HCT116 (cell line): ENCODE measurements around the gene NCKAP5. TPM values are rescaled to one million over a fixed set of nuclear protein-coding genes. Genes with fewer than 3 reads are reported as not detected.

Experiments
- ATAC-seq: fragments of 200-7000 bp; cut with Tn5 transposase; 2 replicates; pipeline ENCODE4 v1.9.1; 2020; ENCODE audit warnings: mild to moderate bottlenecking, moderate library complexity
- BruUV-seq: library from RNA; stranded (reverse); fragments of 400-500 nt; replicated peaks from 2 replicates; lab custom pipeline; 2021; lab: Mats Ljungman, UMichigan
- CTCF ChIA-PET: fragments of 300-600 bp; sonication (Branson Sonifier 250); formaldehyde crosslinking; loops from one replicate; lab custom pipeline; 2021; ENCODE audit warnings: antibody characterized with exemption; lab: Charles Lee
- POLR2A ChIA-PET: fragments of 300-600, 350-600 bp; sonication (Branson Sonifier 250); formaldehyde crosslinking; loops from one replicate; lab custom pipeline; 2021; ENCODE audit warnings: antibody characterized with exemption; lab: Charles Lee
- RAD21 ChIA-PET, 2 experiments: fragments of 300-600 bp; sonication (Branson Sonifier 250); formaldehyde crosslinking; loops; one replicate each; lab custom pipeline; 2023; ENCODE audit warnings: low total read pairs in 2 of 2; ENCODE audit not compliant: uncharacterized antibody in 2 of 2, unreplicated experiment in 2 of 2, low non-redundant PET in 1 of 2; lab: Charles Lee
- DNase-seq: peaks from one replicate; pipeline ENCODE4 v3.0.0-alpha.2; 2010; ENCODE audit warnings: low read depth, low spot score
- H2AFZ ChIP-seq: fragments of 200-600 bp; shearing (Covaris generic), sonication (generic); 2 replicates; pipeline ENCODE4 v1.6.1; 2017; ENCODE audit warnings: low read depth, mixed run types, mixed read lengths, antibody characterized with exemption, low read length; ENCODE audit not compliant: poor library complexity, severe bottlenecking
- H3K27ac ChIP-seq: 2 replicates; pipeline ENCODE4 v1.5.1; 2012; ENCODE audit warnings: low read depth, low read length
- H3K27me3 ChIP-seq: fragments of 200-600 bp; sonication (generic); 2 replicates; pipeline ENCODE4 v1.6.1; 2016; ENCODE audit warnings: mixed run types, low read length, mixed read lengths; ENCODE audit not compliant: insufficient read depth
- H3K36me3 ChIP-seq, 2 experiments: fragments of 200-500 bp in 1 of 2; fragments of 200-600 bp in 1 of 2; sonication (Bioruptor generic) in 1 of 2; sonication (generic) in 1 of 2; 2 replicates each; pipeline versions ENCODE4 v1.5.1 to v1.6.1; 2014 to 2016; ENCODE audit warnings: low read length in 2 of 2, inconsistent platforms in 1 of 2, mixed read lengths in 1 of 2, mixed run types in 1 of 2; ENCODE audit not compliant: insufficient read depth in 2 of 2, control insufficient read depth in 1 of 2
- H3K4me1 ChIP-seq, 2 experiments: fragments of 200-600 bp in 1 of 2; sonication (generic) in 1 of 2; 2 replicates each; pipeline versions ENCODE4 v1.5.1 to v1.6.1; 2012 to 2017; ENCODE audit warnings: low read length in 2 of 2, inconsistent platforms in 1 of 2, mild to moderate bottlenecking in 1 of 2, mixed read lengths in 1 of 2, mixed run types in 1 of 2, moderate library complexity in 1 of 2; ENCODE audit not compliant: insufficient read depth in 2 of 2, control insufficient read depth in 1 of 2
- H3K4me2 ChIP-seq: fragments of 200-600 bp; sonication (generic); 2 replicates; pipeline ENCODE4 v1.6.1; 2017; ENCODE audit warnings: mixed run types, low read length, mixed read lengths
- H3K4me3 ChIP-seq, 2 experiments: fragments of 200-600 bp in 1 of 2; sonication (generic) in 1 of 2; replicated peaks in 1 of 2; 2 replicates each; pipeline ENCODE4 v1.5.1; 2011 to 2016; ENCODE audit warnings: low read length in 2 of 2, control low read depth in 1 of 2, low read depth in 1 of 2, mild to moderate bottlenecking in 1 of 2, mixed read lengths in 1 of 2, mixed run types in 1 of 2
- H3K79me2 ChIP-seq: fragments of 200-600 bp; sonication (generic); 2 replicates; pipeline ENCODE4 v1.6.1; 2017; ENCODE audit warnings: mild to moderate bottlenecking, mixed run types, low read length, moderate library complexity, mixed read lengths; ENCODE audit not compliant: insufficient read depth
- H3K9ac ChIP-seq: fragments of 200-600 bp; sonication (generic); 2 replicates; pipeline ENCODE4 v1.6.1; 2016; ENCODE audit warnings: low read length, mixed read lengths
- H3K9me2 ChIP-seq: fragments of 200-600 bp; sonication (generic), shearing (Covaris generic); 2 replicates; pipeline ENCODE4 v1.6.1; 2017; ENCODE audit warnings: mixed run types, mild to moderate bottlenecking, moderate library complexity; ENCODE audit not compliant: insufficient read depth
- H3K9me3 ChIP-seq, 2 experiments: fragments of 200-500 bp in 1 of 2; fragments of 200-600 bp in 1 of 2; sonication (Bioruptor generic) in 1 of 2; sonication (generic) in 1 of 2; 2 replicates each; pipeline ENCODE4 v1.6.1; 2014 to 2017; ENCODE audit warnings: low read length in 2 of 2, mixed read lengths in 2 of 2, inconsistent platforms in 1 of 2, low read depth in 1 of 2, mild to moderate bottlenecking in 1 of 2, mixed run types in 1 of 2, moderate library complexity in 1 of 2; ENCODE audit not compliant: control insufficient read depth in 1 of 2, insufficient read depth in 1 of 2
- H4K20me1 ChIP-seq: fragments of 200-600 bp; sonication (generic), shearing (Covaris generic); 2 replicates; pipeline ENCODE4 v1.6.1; 2017; ENCODE audit warnings: mixed run types, mild to moderate bottlenecking, moderate library complexity; ENCODE audit not compliant: insufficient read depth
- CBX3 ChIP-seq: IDR thresholded peaks from 2 replicates; pipeline ENCODE4 v1.6.1; 2012; ENCODE audit warnings: low read depth
- EGR1 ChIP-seq: IDR thresholded peaks from 2 replicates; pipeline ENCODE4 v1.6.1; 2012; ENCODE audit warnings: low read depth
- POLR2A ChIP-seq: IDR thresholded peaks from 2 replicates; pipeline ENCODE4 v1.7.0; 2011; ENCODE audit warnings: borderline replicate concordance; ENCODE audit not compliant: insufficient read depth, insufficient read length; ENCODE audit errors: extremely low read depth
- POLR2AphosphoS5 ChIP-seq: IDR thresholded peaks from 2 replicates; pipeline ENCODE4 v1.6.1; 2011; ENCODE audit warnings: mild to moderate bottlenecking, low read depth, low read length, moderate library complexity
- RAD21 ChIP-seq: IDR thresholded peaks from 2 replicates; pipeline ENCODE4 v1.6.1; 2012; ENCODE audit warnings: low read depth, mild to moderate bottlenecking
- SP1 ChIP-seq: IDR thresholded peaks from 2 replicates; pipeline ENCODE4 v1.6.1; 2012; ENCODE audit warnings: low read depth
- ZNF274 ChIP-seq: fragments of 200-500 bp; sonication (Bioruptor generic); IDR thresholded peaks from 2 replicates; pipeline ENCODE4 v1.6.1; 2014; ENCODE audit warnings: mild to moderate bottlenecking, low read depth, low read length, inconsistent platforms
- intact Hi-C: fragments of 100-400 bp; cut with micrococcal nuclease; formaldehyde crosslinking; loops from 2 replicates; pipeline ENCODE4 v1.10.0; 2022
- total RNA-seq: library from RNA; stranded (reverse); gene quantifications from one replicate; pipeline ENCODE4 v1.2.1, GENCODE V29; 2021; ENCODE audit not compliant: unreplicated experiment
- TF ChIP-seq, protein P1 (sequence below): IDR thresholded peaks from 2 replicates; pipeline ENCODE4 v1.6.1; 2012
- TF ChIP-seq, protein P2 (sequence below): IDR thresholded peaks from 2 replicates; pipeline ENCODE4 v1.6.1; 2011; ENCODE audit warnings: mild to moderate bottlenecking, low read length, moderate library complexity; ENCODE audit not compliant: insufficient replicate concordance; ENCODE audit errors: extremely low read depth
- TF ChIP-seq, protein P3 (sequence below): IDR thresholded peaks from 2 replicates; pipeline ENCODE4 v1.6.1; 2012

NCKAP5 gene
- total RNA-seq, 1 experiment from 2014 or later, result 0.30 TPM

DNA sequence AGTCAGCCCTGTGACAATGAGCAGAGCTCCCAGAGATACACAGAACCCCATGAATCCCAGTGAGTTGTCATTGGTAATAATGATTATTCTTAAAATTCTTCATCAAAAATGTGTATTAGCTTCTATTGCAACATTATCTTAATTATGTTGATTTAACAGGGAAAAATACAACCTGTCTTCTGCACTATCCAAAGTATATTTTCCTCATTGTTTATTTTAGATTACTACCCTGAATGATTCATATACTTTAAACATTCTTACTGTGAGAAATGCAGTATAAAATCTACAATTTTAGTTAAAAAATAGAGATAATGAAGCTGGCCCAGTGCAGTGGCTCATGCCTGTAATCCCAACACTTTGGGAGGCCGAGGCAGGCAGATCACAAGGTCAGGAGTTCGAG lies 773.0 kb downstream of the NCKAP5 start:
- H3K9ac ChIP-seq, result no peak overlapping the region
- no TSS peak for BruUV-seq
- no peaks in the 10 kb centered on the region for H3K9me3 ChIP-seq
- H3K27me3 ChIP-seq, result no peaks in the 10 kb centered on the region
- POLR2A ChIA-PET, result no interaction called here
- no peak overlapping the region for H3K4me2 ChIP-seq
- no peak overlapping the region for H3K4me3 ChIP-seq
- no peaks in the 10 kb centered on the region for H3K4me1 ChIP-seq
- H4K20me1 ChIP-seq, result no peaks in the 10 kb centered on the region
- intact Hi-C loops, result loop anchor here (2.0 kb wide), 1 partner anchor 20 kb away; no protein-coding TSS in a partner anchor
- DNase-seq, result no peak
- H3K9me2 ChIP-seq, result no peaks in the 10 kb centered on the region
- H3K36me3 ChIP-seq, result no peaks in the 10 kb centered on the region
- ATAC-seq, result no peak
- no peak overlapping the region for H2AFZ ChIP-seq
- CTCF ChIA-PET, result no interaction called here
- TF ChIP-seq, protein P1, sequence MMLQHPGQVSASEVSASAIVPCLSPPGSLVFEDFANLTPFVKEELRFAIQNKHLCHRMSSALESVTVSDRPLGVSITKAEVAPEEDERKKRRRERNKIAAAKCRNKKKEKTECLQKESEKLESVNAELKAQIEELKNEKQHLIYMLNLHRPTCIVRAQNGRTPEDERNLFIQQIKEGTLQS, result no peak
- no peak for TF ChIP-seq EGR1
- TF ChIP-seq POLR2A, result no peak
- no peak for TF ChIP-seq RAD21
- TF ChIP-seq, protein P2, sequence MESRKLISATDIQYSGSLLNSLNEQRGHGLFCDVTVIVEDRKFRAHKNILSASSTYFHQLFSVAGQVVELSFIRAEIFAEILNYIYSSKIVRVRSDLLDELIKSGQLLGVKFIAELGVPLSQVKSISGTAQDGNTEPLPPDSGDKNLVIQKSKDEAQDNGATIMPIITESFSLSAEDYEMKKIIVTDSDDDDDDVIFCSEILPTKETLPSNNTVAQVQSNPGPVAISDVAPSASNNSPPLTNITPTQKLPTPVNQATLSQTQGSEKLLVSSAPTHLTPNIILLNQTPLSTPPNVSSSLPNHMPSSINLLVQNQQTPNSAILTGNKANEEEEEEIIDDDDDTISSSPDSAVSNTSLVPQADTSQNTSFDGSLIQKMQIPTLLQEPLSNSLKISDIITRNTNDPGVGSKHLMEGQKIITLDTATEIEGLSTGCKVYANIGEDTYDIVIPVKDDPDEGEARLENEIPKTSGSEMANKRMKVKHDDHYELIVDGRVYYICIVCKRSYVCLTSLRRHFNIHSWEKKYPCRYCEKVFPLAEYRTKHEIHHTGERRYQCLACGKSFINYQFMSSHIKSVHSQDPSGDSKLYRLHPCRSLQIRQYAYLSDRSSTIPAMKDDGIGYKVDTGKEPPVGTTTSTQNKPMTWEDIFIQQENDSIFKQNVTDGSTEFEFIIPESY, result no peak
- no peak for TF ChIP-seq POLR2AphosphoS5
- TF ChIP-seq ZNF274, result no peak
- TF ChIP-seq CBX3, result no peak
- TF ChIP-seq SP1, result no peak
- TF ChIP-seq, protein P3, sequence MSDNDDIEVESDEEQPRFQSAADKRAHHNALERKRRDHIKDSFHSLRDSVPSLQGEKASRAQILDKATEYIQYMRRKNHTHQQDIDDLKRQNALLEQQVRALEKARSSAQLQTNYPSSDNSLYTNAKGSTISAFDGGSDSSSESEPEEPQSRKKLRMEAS, result no peak
- H3K79me2 ChIP-seq, result no peaks in the 10 kb centered on the region
- H3K27ac ChIP-seq, result no peak overlapping the region
- RAD21 ChIA-PET, result no interaction called here
